Tibial artery (tissue), 4 donors: ENCODE data around the gene CWC27.
A peak's percentile ranks its signal among the peaks of the same experiment; 100 is the strongest.

ENCODE experiments used
- DNase-seq, 2 donors: peaks; one replicate each; pipeline ENCODE4 v3.0.0-alpha.2; 2019
- H3K27ac ChIP-seq, 2 donors: fragments of 200-600 bp; sonication (generic) in 1 of 2; 1 replicate in 1 of 2; 2 replicates in 1 of 2; pipeline ENCODE4 v1.5.1; 2018 to 2019; ENCODE audit warnings: mild to moderate bottlenecking in 1 of 2
- H3K27me3 ChIP-seq, 2 donors: fragments of 200-600 bp; sonication (generic) in 1 of 2; one replicate each; pipeline versions ENCODE4 v1.5.1 to v1.6.0; 2016 to 2019
- H3K36me3 ChIP-seq, 3 donors: fragments of 200-600 bp; sonication (generic) in 2 of 3; one replicate each; pipeline ENCODE4 v1.5.1; 2016 to 2019; ENCODE audit warnings: mild to moderate bottlenecking in 2 of 3
- H3K4me1 ChIP-seq, 4 donors: fragments of 200-600 bp; sonication (generic) in 2 of 4; 1 replicate in 3 of 4; 2 replicates in 1 of 4; pipeline ENCODE4 v1.5.1; 2016 to 2019
- H3K4me3 ChIP-seq, 2 donors: fragments of 200-600 bp; sonication (generic) in 1 of 2; 1 replicate in 1 of 2; 2 replicates in 1 of 2; pipeline ENCODE4 v1.5.1; 2018 to 2019; ENCODE audit warnings: mild to moderate bottlenecking in 2 of 2
- H3K9me3 ChIP-seq, 3 donors: fragments of 200-600 bp; sonication (generic) in 1 of 3; one replicate each; pipeline ENCODE4 v1.5.1; 2016 to 2019
- intact Hi-C: fragments of 100-400 bp; cut with DNase I; formaldehyde crosslinking; loops from one replicate; pipeline ENCODE4 v1.15.0; 2023; ENCODE audit warnings: low total_unique reads
- TF ChIP-seq, protein P1 (sequence below), 2 experiments: fragments of 200-600 bp in 1 of 2; fragments of 450-650 bp in 1 of 2; IDR thresholded peaks; one replicate each; pipeline ENCODE4 v1.5.1; 2017 to 2019; ENCODE audit warnings: antibody characterized with exemption in 2 of 2, mild to moderate bottlenecking in 1 of 2, moderate library complexity in 1 of 2

CWC27 gene

GRCh38 chr5:64944868-64945267, 176.1 kb downstream of the CWC27 start:
- H3K36me3 ChIP-seq = no peaks in the 10 kb centered on the region
- no peaks in the 10 kb centered on the region for H3K27me3 ChIP-seq
- H3K9me3 ChIP-seq = no peaks in the 10 kb centered on the region
- H3K27ac ChIP-seq = no peak overlapping the region
- intact Hi-C loops = no loop called here
- TF ChIP-seq, protein P1, sequence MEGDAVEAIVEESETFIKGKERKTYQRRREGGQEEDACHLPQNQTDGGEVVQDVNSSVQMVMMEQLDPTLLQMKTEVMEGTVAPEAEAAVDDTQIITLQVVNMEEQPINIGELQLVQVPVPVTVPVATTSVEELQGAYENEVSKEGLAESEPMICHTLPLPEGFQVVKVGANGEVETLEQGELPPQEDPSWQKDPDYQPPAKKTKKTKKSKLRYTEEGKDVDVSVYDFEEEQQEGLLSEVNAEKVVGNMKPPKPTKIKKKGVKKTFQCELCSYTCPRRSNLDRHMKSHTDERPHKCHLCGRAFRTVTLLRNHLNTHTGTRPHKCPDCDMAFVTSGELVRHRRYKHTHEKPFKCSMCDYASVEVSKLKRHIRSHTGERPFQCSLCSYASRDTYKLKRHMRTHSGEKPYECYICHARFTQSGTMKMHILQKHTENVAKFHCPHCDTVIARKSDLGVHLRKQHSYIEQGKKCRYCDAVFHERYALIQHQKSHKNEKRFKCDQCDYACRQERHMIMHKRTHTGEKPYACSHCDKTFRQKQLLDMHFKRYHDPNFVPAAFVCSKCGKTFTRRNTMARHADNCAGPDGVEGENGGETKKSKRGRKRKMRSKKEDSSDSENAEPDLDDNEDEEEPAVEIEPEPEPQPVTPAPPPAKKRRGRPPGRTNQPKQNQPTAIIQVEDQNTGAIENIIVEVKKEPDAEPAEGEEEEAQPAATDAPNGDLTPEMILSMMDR (IDR thresholded peaks at IDR 0.05) = no peak
- peaks cover 0 to 23% (median 5%) of the 10 kb centered on the region in 4 donors for H3K4me1 ChIP-seq
- no peak for DNase-seq
- no peak overlapping the region for H3K4me3 ChIP-seq

- TF ChIP-seq, protein P1 (IDR thresholded peaks at IDR 0.05) = no peak
- no peak for DNase-seq
- H3K36me3 ChIP-seq = no peaks in the 10 kb centered on the region
- intact Hi-C loops = no loop called here
- no peaks in the 10 kb centered on the region for H3K27me3 ChIP-seq
- no peak overlapping the region for H3K27ac ChIP-seq
- H3K4me3 ChIP-seq = no peak overlapping the region
- H3K4me1 ChIP-seq = peaks cover 0 to 16% (median 0%) of the 10 kb centered on the region in 4 donors
- H3K9me3 ChIP-seq = no peaks in the 10 kb centered on the region
Observed at GRCh38 chr5:64947031-64947430, 178.3 kb downstream of the CWC27 start.

DNA sequence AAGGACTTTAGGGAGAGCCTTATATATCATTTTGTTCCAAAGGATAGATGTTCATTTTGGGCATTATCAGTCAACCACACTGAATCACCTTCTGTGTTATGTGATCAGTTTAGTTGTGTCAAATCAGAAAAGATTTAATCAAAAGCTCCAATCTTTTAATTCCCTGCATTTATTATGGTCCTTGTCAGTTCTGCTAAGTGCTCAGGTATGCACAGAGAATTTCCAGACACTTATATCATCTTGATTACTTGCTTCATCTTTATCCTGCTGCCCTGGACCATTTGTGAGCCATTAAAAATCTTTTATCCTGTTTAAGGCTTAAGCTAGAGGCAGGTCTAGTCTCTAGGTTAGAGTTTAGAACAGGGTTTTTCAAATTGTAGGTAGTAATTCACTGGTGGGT, 179.1 kb downstream of the CWC27 start:
- no peaks in the 10 kb centered on the region for H3K27me3 ChIP-seq
- H3K4me1 ChIP-seq = peaks cover 0 to 16% (median 0%) of the 10 kb centered on the region in 4 donors
- no peaks in the 10 kb centered on the region for H3K9me3 ChIP-seq
- H3K36me3 ChIP-seq = no peaks in the 10 kb centered on the region
- intact Hi-C loops = no loop called here
- TF ChIP-seq, protein P1 (IDR thresholded peaks at IDR 0.05) = no peak
- H3K27ac ChIP-seq = no peak overlapping the region
- no peak overlapping the region for H3K4me3 ChIP-seq
- no peak for DNase-seq

DNA sequence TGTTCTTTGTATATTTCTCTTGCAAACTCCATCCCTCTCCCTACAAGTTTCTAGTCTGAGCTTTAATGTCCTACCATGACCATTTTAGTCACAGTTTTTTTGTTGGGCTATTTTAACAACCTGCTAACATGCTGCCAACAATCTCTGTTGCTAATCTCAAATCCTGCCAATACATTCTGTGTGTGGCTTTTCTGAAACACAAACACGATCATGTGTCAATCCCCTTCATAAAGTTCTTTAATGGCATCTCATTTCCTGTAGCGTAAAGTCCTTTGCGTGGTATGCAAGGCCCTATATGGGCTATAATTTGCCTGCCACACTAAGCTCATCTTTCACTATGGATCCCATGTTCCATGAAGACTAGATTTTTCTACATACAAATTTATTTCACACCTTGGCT, 180.6 kb downstream of the CWC27 start:
- Histone ChIP-seq H3K27me3 (no peaks in the 10 kb centered on the region), H3K4me3 (no peak overlapping the region), H3K9me3 (no peaks in the 10 kb centered on the region), H3K36me3 (no peaks in the 10 kb centered on the region), H3K4me1 (peaks cover 0 to 16% (median 0%) of the 10 kb centered on the region in 4 donors), H3K27ac (peak overlapping the region in 1 of 2 donors; percentile 2)
- intact Hi-C loops = no loop called here
- TF ChIP-seq, protein P1 (IDR thresholded peaks at IDR 0.05) = no peak
- DNase-seq = no peak

GRCh38 chr5:64952951-64953673, 184.4 kb downstream of the CWC27 start:
- intact Hi-C loops = no loop called here
- H3K9me3 ChIP-seq = no peaks in the 10 kb centered on the region
- H3K36me3 ChIP-seq = no peaks in the 10 kb centered on the region
- TF ChIP-seq, protein P1 (IDR thresholded peaks at IDR 0.05) = no peak
- DNase-seq = no peak
- no peaks in the 10 kb centered on the region for H3K27me3 ChIP-seq
- no peak overlapping the region for H3K27ac ChIP-seq
- H3K4me1 ChIP-seq = peaks cover 0 to 8% (median 0%) of the 10 kb centered on the region in 4 donors
- no peak overlapping the region for H3K4me3 ChIP-seq
